ENCODE measurements around the gene RIPK4. TPM values are rescaled to one million over a fixed set of nuclear protein-coding genes. Genes with fewer than 3 reads are reported as not detected.

Gene RIPK4
- total and polyA plus RNA-seq, 2 of the 13 experiments (the other 11 are each of a cell fraction or from before 2014, with no cell fraction given), result 3.1 to 4.9 TPM

DNA sequence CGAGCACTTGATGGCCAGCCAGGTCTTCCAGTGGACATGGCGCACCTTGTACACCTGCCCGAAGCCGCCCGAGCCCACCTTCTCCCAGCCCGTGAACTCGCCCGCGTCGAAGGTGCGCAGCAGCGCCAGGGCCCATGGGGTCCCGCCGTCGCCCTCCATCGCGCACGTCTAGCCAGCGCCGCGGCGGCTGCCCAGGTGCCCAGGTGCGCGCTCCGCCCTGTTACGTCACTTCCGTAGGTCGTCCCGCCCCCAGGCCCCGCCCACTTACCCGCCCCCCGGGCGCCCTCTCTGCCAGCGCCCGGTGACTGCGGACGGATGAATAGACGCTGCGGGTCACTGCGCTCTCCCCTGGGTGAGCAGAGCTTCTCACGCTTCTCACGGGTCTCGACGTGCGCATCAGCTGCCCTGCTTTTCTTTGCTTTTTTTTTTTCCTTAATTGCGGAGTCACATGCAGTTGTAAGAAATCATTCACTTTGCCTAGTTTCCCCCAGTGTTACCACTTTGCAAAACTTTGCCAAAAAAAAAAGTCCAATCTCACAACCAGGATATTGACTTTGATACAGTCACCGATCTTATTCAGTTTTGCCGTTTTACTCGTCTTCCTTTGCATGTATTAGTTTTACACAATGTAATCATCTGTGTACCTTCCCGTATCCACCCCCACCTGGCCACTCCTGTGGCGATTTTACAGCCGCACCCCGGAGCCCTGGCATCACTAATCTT is at the start of gene RIPK4 (continued):
- TF ChIP-seq, protein P1, sequence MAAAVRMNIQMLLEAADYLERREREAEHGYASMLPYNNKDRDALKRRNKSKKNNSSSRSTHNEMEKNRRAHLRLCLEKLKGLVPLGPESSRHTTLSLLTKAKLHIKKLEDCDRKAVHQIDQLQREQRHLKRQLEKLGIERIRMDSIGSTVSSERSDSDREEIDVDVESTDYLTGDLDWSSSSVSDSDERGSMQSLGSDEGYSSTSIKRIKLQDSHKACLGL (CRISPR knock-in tag; IDR thresholded peaks at IDR 0.05), result 0 out of 2 replicates have a peak, but pooled peaks have one; percentile 33
- TF ChIP-seq, protein P2, sequence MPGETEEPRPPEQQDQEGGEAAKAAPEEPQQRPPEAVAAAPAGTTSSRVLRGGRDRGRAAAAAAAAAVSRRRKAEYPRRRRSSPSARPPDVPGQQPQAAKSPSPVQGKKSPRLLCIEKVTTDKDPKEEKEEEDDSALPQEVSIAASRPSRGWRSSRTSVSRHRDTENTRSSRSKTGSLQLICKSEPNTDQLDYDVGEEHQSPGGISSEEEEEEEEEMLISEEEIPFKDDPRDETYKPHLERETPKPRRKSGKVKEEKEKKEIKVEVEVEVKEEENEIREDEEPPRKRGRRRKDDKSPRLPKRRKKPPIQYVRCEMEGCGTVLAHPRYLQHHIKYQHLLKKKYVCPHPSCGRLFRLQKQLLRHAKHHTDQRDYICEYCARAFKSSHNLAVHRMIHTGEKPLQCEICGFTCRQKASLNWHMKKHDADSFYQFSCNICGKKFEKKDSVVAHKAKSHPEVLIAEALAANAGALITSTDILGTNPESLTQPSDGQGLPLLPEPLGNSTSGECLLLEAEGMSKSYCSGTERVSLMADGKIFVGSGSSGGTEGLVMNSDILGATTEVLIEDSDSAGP (CRISPR knock-in tag; IDR thresholded peaks at IDR 0.05; ENCODE audit: borderline replicate concordance), result 0 out of 2 replicates have a peak, but pooled peaks have one; percentile 16
- TF ChIP-seq ZNF747 (CRISPR knock-in tag; IDR thresholded peaks at IDR 0.05; ENCODE audit: borderline replicate concordance), result peak; percentile 59; the same call in 1 of the 2 replicates
- TF ChIP-seq EZH2 (conservative IDR thresholded peaks at IDR 0.05; ENCODE audit: low read depth, low read length), result no peak
- TF ChIP-seq RXRB (CRISPR knock-in tag; IDR thresholded peaks at IDR 0.05; ENCODE audit: borderline replicate concordance), result peak; percentile 33; the same call in 1 of the 2 replicates
- TF ChIP-seq TMF1 (CRISPR knock-in tag; IDR thresholded peaks at IDR 0.05; ENCODE audit: low read depth), result no peak

DNA sequence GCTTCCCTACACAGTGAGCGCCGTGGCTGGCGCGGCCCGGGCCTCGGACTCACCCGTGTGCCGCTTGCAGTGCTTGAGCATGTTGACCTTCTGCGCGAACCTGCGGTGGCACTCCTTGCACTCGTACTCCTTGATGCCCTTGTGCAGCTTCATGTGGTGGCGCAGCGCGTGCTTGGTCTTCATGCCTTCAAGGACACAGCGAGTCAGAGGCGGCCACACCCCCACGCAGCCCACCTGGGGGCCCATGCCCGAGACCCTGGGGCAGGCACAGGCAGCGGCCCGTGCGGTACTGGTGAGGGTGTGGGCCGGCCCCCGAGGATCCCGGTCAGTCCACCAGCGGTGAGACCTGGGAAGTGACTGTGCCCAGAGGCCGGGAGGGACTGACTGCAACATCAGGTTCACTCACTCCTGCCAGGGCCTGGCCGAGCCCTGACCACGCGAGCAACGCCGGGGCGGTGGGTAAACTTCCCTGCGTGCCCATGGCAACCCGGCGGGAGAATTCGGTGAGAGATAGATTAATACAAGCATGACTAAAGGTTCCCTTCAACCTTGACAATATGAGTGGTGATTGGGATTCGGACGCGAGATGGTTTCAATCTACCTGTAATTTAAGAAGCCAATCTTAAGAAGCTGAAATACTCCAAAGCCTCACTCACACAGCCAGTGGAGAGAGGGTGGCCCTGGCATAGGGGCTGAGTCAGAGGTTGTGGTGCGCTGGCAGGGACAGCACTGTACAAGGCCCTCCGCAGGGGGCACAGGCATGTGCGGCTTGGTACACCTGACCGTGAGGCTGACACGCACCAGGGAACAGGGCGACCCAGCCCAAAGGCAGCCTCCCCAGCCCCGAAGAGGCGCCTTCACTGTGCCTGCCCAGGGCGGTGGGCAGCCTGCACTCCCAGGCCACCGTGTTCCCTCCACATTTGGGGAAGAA is 49.1 kb upstream of the RIPK4 start:
- no peak for TF ChIP-seq SRSF4 (IDR thresholded peaks at IDR 0.05; ENCODE audit: low read depth, low read length, poor library complexity, severe bottlenecking)
- TF ChIP-seq SETDB1 (CRISPR knock-in tag; IDR thresholded peaks at IDR 0.05; ENCODE audit: borderline replicate concordance), result no peak
- TF ChIP-seq ZNF747 (CRISPR knock-in tag; IDR thresholded peaks at IDR 0.05; ENCODE audit: borderline replicate concordance), result no peak
- no peak for TF ChIP-seq NR2C2 (CRISPR knock-in tag; IDR thresholded peaks at IDR 0.05; ENCODE audit: borderline replicate concordance)
- TF ChIP-seq TCF7L2 (IDR thresholded peaks at IDR 0.05; ENCODE audit: low read depth, low read length), result no peak
- TF ChIP-seq, protein P3, sequence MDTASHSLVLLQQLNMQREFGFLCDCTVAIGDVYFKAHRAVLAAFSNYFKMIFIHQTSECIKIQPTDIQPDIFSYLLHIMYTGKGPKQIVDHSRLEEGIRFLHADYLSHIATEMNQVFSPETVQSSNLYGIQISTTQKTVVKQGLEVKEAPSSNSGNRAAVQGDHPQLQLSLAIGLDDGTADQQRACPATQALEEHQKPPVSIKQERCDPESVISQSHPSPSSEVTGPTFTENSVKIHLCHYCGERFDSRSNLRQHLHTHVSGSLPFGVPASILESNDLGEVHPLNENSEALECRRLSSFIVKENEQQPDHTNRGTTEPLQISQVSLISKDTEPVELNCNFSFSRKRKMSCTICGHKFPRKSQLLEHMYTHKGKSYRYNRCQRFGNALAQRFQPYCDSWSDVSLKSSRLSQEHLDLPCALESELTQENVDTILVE (CRISPR knock-in tag; IDR thresholded peaks at IDR 0.05), result no peak
- TF ChIP-seq NR1H2 (CRISPR knock-in tag; IDR thresholded peaks at IDR 0.05; ENCODE audit: borderline replicate concordance, low read depth), result no peak
- TF ChIP-seq PAF1 (CRISPR knock-in tag; IDR thresholded peaks at IDR 0.05), result no peak
- TF ChIP-seq POLR2AphosphoS2 (IDR thresholded peaks at IDR 0.05; ENCODE audit: low read depth, low read length), result no peak
- no peak for TF ChIP-seq PHF8 (CRISPR knock-in tag; IDR thresholded peaks at IDR 0.05)
- DNase-seq (ENCODE audit: low spot score) (no peak), FAIRE-seq (no peak), ATAC-seq (no peak)
- in situ Hi-C loops (cut with HindIII; ENCODE audit: extremely low pct_ligation_motif_present, low pct_unique_long_range_greater_than_20kb) (no loop called here), intact Hi-C loops (cut with micrococcal nuclease; ENCODE audit: unreplicated experiment) (loop anchor here (2.0 to 5.0 kb wide), 4 partner anchors 37 to 301 kb away; partner anchors contain the start of gene RIPK4)
- 94% methylated on average over 30 of the region's 50 CpGs for WGBS (ENCODE audit: low lambda C conversion rate)
- no peaks in the 10 kb centered on the region; a peak in 1 of 5 replicates for H3K27me3 ChIP-seq (ENCODE audit: control insufficient read depth in 1 of 2, insufficient read depth in 2 of 2, low read length in 2 of 2)
- CTCF ChIA-PET (ENCODE audit: low intra/inter-chr PET ratio, low total read pairs), result interaction anchor here (1.4 to 2.6 kb wide), 2 partner anchors 204 to 301 kb away, joined by 3 to 78 read pairs; no protein-coding TSS in a partner anchor
- POLR2A ChIA-PET, result no interaction called here
- H3K4me1 ChIP-seq (ENCODE audit: insufficient read depth, low read length), result no peaks in the 10 kb centered on the region
- H2AFZ ChIP-seq (ENCODE audit: low read length), result no peak overlapping the region
- BruUV-seq (replicated peaks), result no TSS peak
- H3K27ac ChIP-seq (ENCODE audit: extremely low read length, insufficient read depth, low read length), result no peak overlapping the region
- no peaks in the 10 kb centered on the region for H3K9me3 ChIP-seq (ENCODE audit: low read length)
- H3K4me2 ChIP-seq (ENCODE audit: low read depth, low read length), result no peak overlapping the region
- H3K79me2 ChIP-seq (ENCODE audit: insufficient read depth, low read length), result no peaks in the 10 kb centered on the region
- peaks cover 4 to 19% of the 10 kb centered on the region in 2 experiments; a peak in 4 of 5 replicates for H3K36me3 ChIP-seq (replicated peaks in 1 of 2; ENCODE audit: control insufficient read depth in 1 of 2, insufficient read depth in 2 of 2, low read length in 2 of 2)
- no peak overlapping the region for H3K4me3 ChIP-seq (replicated peaks in 1 of 3; ENCODE audit: insufficient read depth in 1 of 3, low read depth in 2 of 3, low read length in 3 of 3)
- no peaks in the 10 kb centered on the region for H4K20me1 ChIP-seq (ENCODE audit: insufficient read depth, low read length)
- no peak overlapping the region for H3K9ac ChIP-seq (ENCODE audit: insufficient read depth, low read depth, low read length)
